GM12801 (cell line): ENCODE data around the gene SURF1.

ENCODE experiments used
- CTCF ChIP-seq: IDR thresholded peaks from one replicate; pipeline ENCODE4 v1.5.1; 2011; ENCODE audit warnings: control low read depth; ENCODE audit not compliant: insufficient read length; ENCODE audit errors: extremely low read depth

SURF1 gene, protein sequence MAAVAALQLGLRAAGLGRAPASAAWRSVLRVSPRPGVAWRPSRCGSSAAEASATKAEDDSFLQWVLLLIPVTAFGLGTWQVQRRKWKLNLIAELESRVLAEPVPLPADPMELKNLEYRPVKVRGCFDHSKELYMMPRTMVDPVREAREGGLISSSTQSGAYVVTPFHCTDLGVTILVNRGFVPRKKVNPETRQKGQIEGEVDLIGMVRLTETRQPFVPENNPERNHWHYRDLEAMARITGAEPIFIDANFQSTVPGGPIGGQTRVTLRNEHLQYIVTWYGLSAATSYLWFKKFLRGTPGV

DNA sequence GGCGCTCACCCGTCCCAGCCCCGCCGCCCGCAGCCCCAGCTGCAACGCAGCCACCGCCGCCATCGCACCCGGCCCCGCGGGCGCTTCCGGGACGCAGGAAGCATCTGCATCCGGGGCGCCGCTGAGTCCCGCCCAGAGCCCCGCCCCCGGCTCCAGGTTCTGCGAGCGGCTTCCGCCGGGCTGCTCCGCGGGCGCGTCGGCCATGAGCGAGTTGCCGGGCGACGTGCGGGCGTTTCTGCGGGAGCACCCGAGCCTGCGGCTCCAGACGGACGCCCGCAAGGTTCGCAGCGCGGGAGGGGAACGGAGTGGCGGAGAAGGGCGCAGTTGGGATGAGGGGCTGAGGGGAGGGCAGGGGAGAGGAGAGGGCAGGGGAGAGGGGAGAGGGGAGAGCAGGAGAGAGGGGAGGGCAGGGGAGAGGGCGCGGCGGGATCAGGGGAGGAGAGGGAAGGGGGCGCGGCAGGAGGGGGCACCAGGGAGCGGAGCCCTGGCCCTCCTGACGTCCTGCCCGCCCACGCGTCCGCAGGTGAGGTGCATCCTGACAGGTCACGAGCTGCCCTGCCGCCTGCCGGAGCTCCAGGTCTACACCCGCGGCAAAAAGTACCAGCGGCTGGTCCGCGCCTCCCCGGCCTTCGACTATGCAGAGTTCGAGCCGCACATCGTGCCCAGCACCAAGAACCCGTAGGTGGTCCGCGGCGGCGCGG is at the start of gene SURF1, which contains the start of gene SURF2:
SURF1 (minus strand) TSS at position 97 of the 701 bp plus-strand sequence; CDS start at position 63, 34 bp downstream.
SURF2 (plus strand) TSS at position 160 of the 701 bp plus-strand sequence; CDS start at position 203, 43 bp downstream.
- no peak for TF ChIP-seq CTCF

- no peak for TF ChIP-seq CTCF
Observed at GRCh38 chr9:133405508-133406438, 49.5 kb upstream of the SURF1 start.

- no peak for TF ChIP-seq CTCF
Observed at GRCh38 chr9:133404454-133405002, 48.2 kb upstream of the SURF1 start.

DNA sequence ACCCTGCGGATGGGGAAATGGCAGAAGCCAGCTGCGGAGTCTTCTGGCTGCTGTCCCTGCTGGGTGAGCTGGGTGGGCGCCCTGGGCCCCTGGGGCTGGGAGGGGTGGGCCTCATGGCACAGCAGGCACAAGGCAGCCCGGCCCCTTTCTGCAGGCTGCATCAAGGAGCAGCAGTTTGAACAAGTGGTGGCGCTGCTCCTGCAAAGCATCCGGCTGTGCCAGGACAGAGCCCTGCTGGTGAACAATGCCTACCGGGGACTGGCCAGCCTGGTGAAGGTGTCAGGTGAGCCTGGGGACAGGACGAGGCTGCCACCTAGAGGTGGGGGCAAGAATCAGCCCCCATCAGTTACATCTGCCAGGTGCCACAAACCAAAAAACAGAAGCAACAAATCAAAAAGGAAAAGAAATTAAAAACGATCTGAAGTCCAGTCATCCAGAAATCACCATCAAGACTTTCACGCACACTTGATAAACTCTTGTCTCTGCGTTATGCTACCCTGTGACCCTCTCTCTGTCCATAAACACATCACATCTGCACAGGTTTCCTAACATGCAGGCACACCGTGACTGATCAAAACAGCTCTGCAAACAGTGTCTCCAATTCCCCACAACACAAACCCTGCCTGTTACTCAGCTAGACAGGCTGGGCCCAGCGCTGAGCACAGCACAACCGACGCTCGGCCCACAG is 47.6 kb upstream of the SURF1 start:
- no peak for TF ChIP-seq CTCF

DNA sequence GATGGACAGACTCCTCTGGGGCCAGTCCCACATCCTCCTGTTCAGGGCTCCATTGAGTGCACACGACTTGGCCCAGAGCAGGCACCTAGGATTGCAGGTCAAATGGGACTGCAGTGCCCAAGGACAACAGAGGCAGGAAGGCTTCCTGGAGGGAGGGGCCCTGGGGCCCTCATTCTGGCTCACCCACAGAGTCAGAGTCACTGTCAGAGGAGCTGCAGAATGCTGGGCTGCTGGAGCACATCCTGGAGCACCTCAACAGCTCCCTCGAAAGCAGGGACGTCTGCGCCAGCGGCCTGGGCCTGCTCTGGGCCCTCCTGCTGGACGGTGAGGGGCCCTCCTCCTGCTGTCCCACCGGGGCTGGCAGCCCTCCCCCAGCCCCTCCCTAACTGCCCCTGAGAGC is 46.4 kb upstream of the SURF1 start:
- TF ChIP-seq CTCF, result no peak

DNA sequence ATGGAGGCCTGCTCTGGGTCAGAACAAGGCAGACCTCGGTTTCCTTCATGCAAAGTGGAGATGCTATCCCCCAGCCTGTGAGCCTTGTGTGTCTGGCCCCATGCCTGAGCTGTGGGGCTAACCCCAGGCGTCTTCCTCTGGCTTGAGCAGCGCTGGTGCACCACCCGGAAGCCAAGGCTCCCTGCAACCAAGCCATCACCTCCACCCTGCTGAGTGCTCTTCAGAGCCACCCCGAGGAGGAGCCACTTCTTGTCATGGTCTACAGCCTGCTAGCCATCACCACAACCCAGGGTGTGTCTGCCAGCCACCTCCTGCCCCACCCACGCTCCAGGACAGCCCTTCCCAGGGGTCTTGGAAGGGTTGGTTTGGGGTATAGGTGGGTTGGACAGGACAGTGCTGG is 45.3 kb upstream of the SURF1 start:
- TF ChIP-seq CTCF, result no peak
